ENCODE measurements around the gene LRRC38.
A peak's percentile ranks its signal among the peaks of the same experiment; 100 is the strongest.

The LRRC38 gene

GRCh38 chr1:13520985-13521384 lies 7.2 kb upstream of the LRRC38 start:
- H4K8ac ChIP-seq (ENCODE audit: low read depth, low read length): no peak overlapping the region
- no peak overlapping the region for H2BK5ac ChIP-seq (ENCODE audit: low read depth, low read length, poor library complexity)
- WGBS (ENCODE audit: extremely low coverage, insufficient coverage, insufficient read length): no CpG with 5 or more reads among the region's 12 CpGs
- no peak overlapping the region for H3K18ac ChIP-seq (ENCODE audit: low read length)
- no peaks in the 10 kb centered on the region for H3K4me1 ChIP-seq (ENCODE audit: control insufficient read depth in 1 of 2, insufficient read depth in 2 of 2, low read length in 2 of 2)
- H3K36me3 ChIP-seq (ENCODE audit: control insufficient read depth in 1 of 2, insufficient read depth in 2 of 2, low read length in 2 of 2): no peaks in the 10 kb centered on the region
- no peak overlapping the region for H2AFZ ChIP-seq (ENCODE audit: insufficient read depth, low read length, poor library complexity)
- H3K79me2 ChIP-seq (ENCODE audit: control insufficient read depth, insufficient read depth, low read length, poor library complexity): no peaks in the 10 kb centered on the region
- no peak overlapping the region for H3K4me3 ChIP-seq (ENCODE audit: low read depth, low read length)
- no peak overlapping the region for H2BK12ac ChIP-seq (ENCODE audit: low read length)
- H3K14ac ChIP-seq (ENCODE audit: low read length): no peak overlapping the region
- H4K12ac ChIP-seq (ENCODE audit: low read depth, low read length): no peak overlapping the region
- peaks cover 2% of the 10 kb centered on the region for H3K27me3 ChIP-seq (ENCODE audit: insufficient read depth, low read length)
- no peak overlapping the region for H3K9ac ChIP-seq (ENCODE audit: low read length)
- H3K23ac ChIP-seq (ENCODE audit: low read length): no peak overlapping the region
- peaks cover 3% of the 10 kb centered on the region for H3K9me3 ChIP-seq (ENCODE audit: insufficient read depth, low read depth, low read length)
- no peak overlapping the region for H3K4ac ChIP-seq (ENCODE audit: low read depth, low read length)
- H2AK5ac ChIP-seq (ENCODE audit: low read length): no peak overlapping the region
- no peak for DNase-seq
- H2BK120ac ChIP-seq (ENCODE audit: insufficient read depth, low read length, poor library complexity): no peak overlapping the region
- H3K27ac ChIP-seq (ENCODE audit: low read depth, low read length): no peak overlapping the region
- H3K4me2 ChIP-seq (ENCODE audit: low read length): no peak overlapping the region
- no peak overlapping the region for H4K91ac ChIP-seq (ENCODE audit: low read depth, low read length)
- no peaks in the 10 kb centered on the region for H3K79me1 ChIP-seq (ENCODE audit: low read length)

- Histone ChIP-seq H2AFZ (ENCODE audit: insufficient read depth, low read length, poor library complexity) (no peak overlapping the region), H3K4me3 (ENCODE audit: low read depth, low read length) (no peak overlapping the region), H3K27me3 (ENCODE audit: insufficient read depth, low read length) (peaks cover 25% of the 10 kb centered on the region), H3K14ac (ENCODE audit: low read length) (no peak overlapping the region), H3K9me3 (ENCODE audit: insufficient read depth, low read depth, low read length) (peaks cover 5% of the 10 kb centered on the region), H2BK5ac (ENCODE audit: low read depth, low read length, poor library complexity) (no peak overlapping the region), H4K8ac (ENCODE audit: low read depth, low read length) (no peak overlapping the region), H2BK120ac (ENCODE audit: insufficient read depth, low read length, poor library complexity) (no peak overlapping the region), H3K27ac (ENCODE audit: low read depth, low read length) (no peak overlapping the region), H3K18ac (ENCODE audit: low read length) (no peak overlapping the region), H3K23ac (ENCODE audit: low read length) (no peak overlapping the region), H3K9ac (ENCODE audit: low read length) (no peak overlapping the region), H3K36me3 (ENCODE audit: control insufficient read depth in 1 of 2, insufficient read depth in 2 of 2, low read length in 2 of 2) (no peaks in the 10 kb centered on the region), H3K4me2 (ENCODE audit: low read length) (no peak overlapping the region), H4K91ac (ENCODE audit: low read depth, low read length) (no peak overlapping the region), H3K79me1 (ENCODE audit: low read length) (no peaks in the 10 kb centered on the region), H2AK5ac (ENCODE audit: low read length) (no peak overlapping the region), H4K12ac (ENCODE audit: low read depth, low read length) (no peak overlapping the region), H3K79me2 (ENCODE audit: control insufficient read depth, insufficient read depth, low read length, poor library complexity) (no peaks in the 10 kb centered on the region), H3K4ac (ENCODE audit: low read depth, low read length) (no peak overlapping the region), H3K4me1 (ENCODE audit: control insufficient read depth in 1 of 2, insufficient read depth in 2 of 2, low read length in 2 of 2) (peaks cover 0 to 8% of the 10 kb centered on the region in 2 experiments), H2BK12ac (ENCODE audit: low read length) (no peak overlapping the region)
- peak; percentile 16 to 33 for DNase-seq
- WGBS (ENCODE audit: extremely low coverage, insufficient coverage, insufficient read length): no CpG with 5 or more reads among the region's 18 CpGs
These were observed 3.5 kb upstream of the LRRC38 start for GRCh38 chr1:13517193-13517812.

GRCh38 chr1:13516606-13517005 lies 2.8 kb upstream of the LRRC38 start:
- no peaks in the 10 kb centered on the region for H3K36me3 ChIP-seq (ENCODE audit: control insufficient read depth in 1 of 2, insufficient read depth in 2 of 2, low read length in 2 of 2)
- no peak overlapping the region for H4K12ac ChIP-seq (ENCODE audit: low read depth, low read length)
- no peaks in the 10 kb centered on the region for H3K79me2 ChIP-seq (ENCODE audit: control insufficient read depth, insufficient read depth, low read length, poor library complexity)
- H3K79me1 ChIP-seq (ENCODE audit: low read length): no peaks in the 10 kb centered on the region
- no peak overlapping the region for H2AK5ac ChIP-seq (ENCODE audit: low read length)
- no peak overlapping the region for H3K4me3 ChIP-seq (ENCODE audit: low read depth, low read length)
- no peak overlapping the region for H3K14ac ChIP-seq (ENCODE audit: low read length)
- H3K4me2 ChIP-seq (ENCODE audit: low read length): no peak overlapping the region
- peaks cover 32% of the 10 kb centered on the region for H3K27me3 ChIP-seq (ENCODE audit: insufficient read depth, low read length)
- H3K18ac ChIP-seq (ENCODE audit: low read length): no peak overlapping the region
- no peak overlapping the region for H2BK120ac ChIP-seq (ENCODE audit: insufficient read depth, low read length, poor library complexity)
- H3K4me1 ChIP-seq (ENCODE audit: control insufficient read depth in 1 of 2, insufficient read depth in 2 of 2, low read length in 2 of 2): peaks cover 0 to 8% of the 10 kb centered on the region in 2 experiments
- no peak overlapping the region for H2AFZ ChIP-seq (ENCODE audit: insufficient read depth, low read length, poor library complexity)
- no peak overlapping the region for H4K8ac ChIP-seq (ENCODE audit: low read depth, low read length)
- H3K9ac ChIP-seq (ENCODE audit: low read length): no peak overlapping the region
- no CpG with 5 or more reads among the region's 10 CpGs for WGBS (ENCODE audit: extremely low coverage, insufficient coverage, insufficient read length)
- H2BK5ac ChIP-seq (ENCODE audit: low read depth, low read length, poor library complexity): no peak overlapping the region
- H3K9me3 ChIP-seq (ENCODE audit: insufficient read depth, low read depth, low read length): peaks cover 9% of the 10 kb centered on the region
- DNase-seq: no peak
- H3K23ac ChIP-seq (ENCODE audit: low read length): no peak overlapping the region
- no peak overlapping the region for H2BK12ac ChIP-seq (ENCODE audit: low read length)
- no peak overlapping the region for H3K4ac ChIP-seq (ENCODE audit: low read depth, low read length)
- no peak overlapping the region for H4K91ac ChIP-seq (ENCODE audit: low read depth, low read length)
- no peak overlapping the region for H3K27ac ChIP-seq (ENCODE audit: low read depth, low read length)

GRCh38 chr1:13514821-13515220 lies 1.0 kb upstream of the LRRC38 start:
- Histone ChIP-seq H3K18ac (ENCODE audit: low read length) (no peak overlapping the region), H2BK12ac (ENCODE audit: low read length) (no peak overlapping the region), H4K91ac (ENCODE audit: low read depth, low read length) (no peak overlapping the region), H2AK5ac (ENCODE audit: low read length) (no peak overlapping the region), H3K4ac (ENCODE audit: low read depth, low read length) (no peak overlapping the region), H3K4me2 (ENCODE audit: low read length) (no peak overlapping the region), H3K27ac (ENCODE audit: low read depth, low read length) (no peak overlapping the region), H3K9ac (ENCODE audit: low read length) (no peak overlapping the region), H3K23ac (ENCODE audit: low read length) (no peak overlapping the region), H3K4me3 (ENCODE audit: low read depth, low read length) (no peak overlapping the region), H3K9me3 (ENCODE audit: insufficient read depth, low read depth, low read length) (peaks cover 9% of the 10 kb centered on the region), H3K14ac (ENCODE audit: low read length) (no peak overlapping the region), H3K4me1 (ENCODE audit: control insufficient read depth in 1 of 2, insufficient read depth in 2 of 2, low read length in 2 of 2) (peaks cover 0 to 8% of the 10 kb centered on the region in 2 experiments), H2BK5ac (ENCODE audit: low read depth, low read length, poor library complexity) (no peak overlapping the region), H3K27me3 (ENCODE audit: insufficient read depth, low read length) (peaks cover 32% of the 10 kb centered on the region), H2BK120ac (ENCODE audit: insufficient read depth, low read length, poor library complexity) (no peak overlapping the region), H3K36me3 (ENCODE audit: control insufficient read depth in 1 of 2, insufficient read depth in 2 of 2, low read length in 2 of 2) (no peaks in the 10 kb centered on the region), H4K8ac (ENCODE audit: low read depth, low read length) (no peak overlapping the region), H4K12ac (ENCODE audit: low read depth, low read length) (no peak overlapping the region), H3K79me1 (ENCODE audit: low read length) (no peaks in the 10 kb centered on the region), H2AFZ (ENCODE audit: insufficient read depth, low read length, poor library complexity) (no peak overlapping the region), H3K79me2 (ENCODE audit: control insufficient read depth, insufficient read depth, low read length, poor library complexity) (no peaks in the 10 kb centered on the region)
- no CpG with 5 or more reads among the region's 5 CpGs for WGBS (ENCODE audit: extremely low coverage, insufficient coverage, insufficient read length)
- no peak for DNase-seq
